Kidney epithelial cell (primary cell): ENCODE data around the gene CDRT4. TPM values are rescaled to one million over a fixed set of nuclear protein-coding genes. Genes with fewer than 3 reads are reported as not detected.

Experiments
- DNase-seq: peaks from one replicate; pipeline ENCODE4 v3.0.0-alpha.2; 2010; ENCODE audit warnings: low read depth
- H3K27me3 ChIP-seq: 2 replicates; pipeline ENCODE4 v1.6.0; 2011; ENCODE audit warnings: low read length; ENCODE audit not compliant: control insufficient read depth, insufficient read depth
- H3K36me3 ChIP-seq: 2 replicates; pipeline ENCODE4 v1.5.1; 2011; ENCODE audit warnings: low read length; ENCODE audit not compliant: control insufficient read depth, insufficient read depth
- H3K4me3 ChIP-seq: 2 replicates; pipeline ENCODE4 v1.5.1; 2011; ENCODE audit warnings: low read depth, mild to moderate bottlenecking, control low read depth, low read length
- CTCF ChIP-seq: IDR thresholded peaks from 2 replicates; pipeline ENCODE4 v1.5.1; 2011; ENCODE audit warnings: mild to moderate bottlenecking, moderate library complexity, low read length, control low read depth, inconsistent platforms; ENCODE audit not compliant: insufficient read depth, poor library complexity, severe bottlenecking
- total RNA-seq: library from RNA; depleted of rRNA; stranded (reverse); fragments of >200 nt; gene quantifications from 2 replicates; pipeline ENCODE4 v1.2.3, GENCODE V29; 2015

Gene CDRT4
- total RNA-seq, 1 donor from 2014 or later = 3.6 TPM

GRCh38 chr17:15454346-15454745, 13.1 kb downstream of the CDRT4 start:
- no peak overlapping the region for H3K4me3 ChIP-seq
- no peaks in the 10 kb centered on the region for H3K27me3 ChIP-seq
- no peak for TF ChIP-seq CTCF
- H3K36me3 ChIP-seq = no peaks in the 10 kb centered on the region
- DNase-seq = no peak

- H3K27me3 ChIP-seq = no peaks in the 10 kb centered on the region
- DNase-seq = no peak
- H3K36me3 ChIP-seq = no peaks in the 10 kb centered on the region
- H3K4me3 ChIP-seq = no peak overlapping the region
- TF ChIP-seq CTCF = no peak
These were observed 13.6 kb downstream of the CDRT4 start for GRCh38 chr17:15453782-15454181.

- no peak for DNase-seq
- Histone ChIP-seq H3K36me3 (no peaks in the 10 kb centered on the region), H3K4me3 (no peak overlapping the region), H3K27me3 (no peaks in the 10 kb centered on the region)
- no peak for TF ChIP-seq CTCF
These were observed 14.2 kb downstream of the CDRT4 start for GRCh38 chr17:15453246-15453645.

- Histone ChIP-seq H3K4me3 (no peak overlapping the region), H3K36me3 (no peaks in the 10 kb centered on the region), H3K27me3 (no peaks in the 10 kb centered on the region)
- DNase-seq = no peak
- TF ChIP-seq CTCF = no peak
These were observed 14.7 kb downstream of the CDRT4 start for GRCh38 chr17:15452746-15453145.

- no peaks in the 10 kb centered on the region for H3K36me3 ChIP-seq
- DNase-seq = no peak
- no peak for TF ChIP-seq CTCF
- no peak overlapping the region for H3K4me3 ChIP-seq
- no peaks in the 10 kb centered on the region for H3K27me3 ChIP-seq
These were observed 15.7 kb downstream of the CDRT4 start for GRCh38 chr17:15451680-15452079.

GRCh38 chr17:15448580-15448956, 18.9 kb downstream of the CDRT4 start:
- Histone ChIP-seq H3K27me3 (no peaks in the 10 kb centered on the region), H3K4me3 (no peak overlapping the region), H3K36me3 (no peaks in the 10 kb centered on the region)
- TF ChIP-seq CTCF = no peak
- no peak for DNase-seq
